HG03139 (cell line): Measurements from ENCODE around the gene MSI2.

ENCODE experiments used
- ATAC-seq: cut with Tn5 transposase; IDR thresholded peaks from one replicate; pipeline ENCODE4 v1.9.1; 2021; ENCODE audit not compliant: unreplicated experiment

Gene MSI2

GRCh38 chr17:57685499-57686132 is 429.3 kb downstream of the MSI2 start:
- no peak for ATAC-seq

- ATAC-seq = no peak
Observed at GRCh38 chr17:57687642-57688041, 431.3 kb downstream of the MSI2 start.

GRCh38 chr17:57689254-57689653 is 432.9 kb downstream of the MSI2 start:
- no peak for ATAC-seq

- ATAC-seq = no peak
Observed at GRCh38 chr17:57691939-57692338, 435.6 kb downstream of the MSI2 start.

- ATAC-seq = no peak
Observed at GRCh38 chr17:57692770-57693169, 436.4 kb downstream of the MSI2 start.

GRCh38 chr17:57694051-57694450 is 437.7 kb downstream of the MSI2 start:
- no peak for ATAC-seq

- ATAC-seq = no peak
Observed at GRCh38 chr17:57696050-57696449, 439.7 kb downstream of the MSI2 start.

GRCh38 chr17:57697197-57697596 is 440.9 kb downstream of the MSI2 start:
- ATAC-seq = no peak

- ATAC-seq = no peak
Observed at GRCh38 chr17:57697891-57698711, 441.8 kb downstream of the MSI2 start.

- ATAC-seq = no peak
Observed at GRCh38 chr17:57699751-57700219, 443.5 kb downstream of the MSI2 start.

GRCh38 chr17:57701124-57701523 is 444.8 kb downstream of the MSI2 start:
- ATAC-seq = no peak

- ATAC-seq = no peak
Observed at GRCh38 chr17:57703273-57703672, 446.9 kb downstream of the MSI2 start.

- no peak for ATAC-seq
Observed at GRCh38 chr17:57704448-57704847, 448.1 kb downstream of the MSI2 start.

GRCh38 chr17:57705921-57706695 is 449.8 kb downstream of the MSI2 start:
- ATAC-seq = no peak

GRCh38 chr17:57706761-57707160 is 450.4 kb downstream of the MSI2 start:
- ATAC-seq = no peak

GRCh38 chr17:57707892-57708291 is 451.6 kb downstream of the MSI2 start:
- no peak for ATAC-seq

- ATAC-seq = no peak
Observed at GRCh38 chr17:57708410-57708809, 452.1 kb downstream of the MSI2 start.

GRCh38 chr17:57713140-57713539 is 456.8 kb downstream of the MSI2 start:
- no peak for ATAC-seq

- ATAC-seq = no peak
Observed at GRCh38 chr17:57714665-57715180, 458.4 kb downstream of the MSI2 start.

GRCh38 chr17:57715981-57716380 is 459.7 kb downstream of the MSI2 start:
- ATAC-seq = no peak

- no peak for ATAC-seq
Observed at GRCh38 chr17:57718878-57719277, 462.6 kb downstream of the MSI2 start.
